NCI-H748 treated with DMSO at 0.1 percent for 48 hours (cell line): ENCODE measurements around the gene ELK1.

Source experiments
- DNase-seq: peaks from one replicate; lab custom pipeline; 2025; lab: John Stamatoyannopoulos, UW

The ELK1 gene

DNA sequence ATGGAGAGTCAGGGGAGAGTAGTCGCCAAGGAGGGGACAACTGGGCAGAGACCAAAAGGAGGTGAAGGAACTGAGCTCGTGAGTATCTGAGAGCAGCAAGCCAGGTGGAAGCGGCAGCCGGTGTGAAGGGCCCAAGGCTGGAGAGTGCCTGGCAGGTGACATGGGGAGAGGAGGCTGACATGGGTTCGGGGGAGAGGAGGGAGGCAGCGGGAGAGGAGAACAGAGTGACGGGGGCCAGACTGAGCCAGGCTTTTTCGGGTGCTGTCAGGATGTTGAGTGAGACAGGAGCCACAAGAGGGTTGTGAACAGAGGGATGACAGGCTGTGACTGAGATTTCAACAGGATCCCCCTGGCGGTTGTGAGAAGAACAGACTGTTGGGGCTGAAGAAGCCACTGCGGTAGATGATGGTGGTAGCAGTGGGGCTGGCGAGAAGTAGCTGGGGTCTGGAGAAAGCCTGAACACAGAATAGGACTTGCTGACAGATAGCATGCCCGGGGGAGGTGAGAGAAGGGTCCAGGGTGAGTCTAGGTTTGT lies 5.7 kb downstream of the ELK1 start:
- DNase-seq, result no peak

DNA sequence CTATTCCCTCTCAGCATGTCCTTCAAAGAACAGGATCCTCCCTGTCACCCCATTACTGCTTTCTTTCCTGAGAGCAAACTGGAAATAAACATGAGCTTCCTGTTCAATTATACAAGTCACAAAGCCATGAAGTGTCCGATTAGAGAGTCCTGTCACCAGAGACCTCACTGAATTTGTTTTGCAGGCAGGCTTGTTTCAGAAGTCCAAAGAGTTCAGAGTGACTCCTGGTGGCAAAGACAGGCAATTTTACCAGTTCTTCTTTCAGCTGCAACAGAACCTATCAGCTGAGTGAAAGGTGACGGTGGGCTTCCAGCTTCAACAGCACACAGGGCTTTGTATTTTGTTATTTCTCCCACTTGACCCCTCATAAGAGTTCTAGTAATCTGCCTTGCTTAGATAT lies 6.4 kb downstream of the ELK1 start:
- DNase-seq, result no peak

DNA sequence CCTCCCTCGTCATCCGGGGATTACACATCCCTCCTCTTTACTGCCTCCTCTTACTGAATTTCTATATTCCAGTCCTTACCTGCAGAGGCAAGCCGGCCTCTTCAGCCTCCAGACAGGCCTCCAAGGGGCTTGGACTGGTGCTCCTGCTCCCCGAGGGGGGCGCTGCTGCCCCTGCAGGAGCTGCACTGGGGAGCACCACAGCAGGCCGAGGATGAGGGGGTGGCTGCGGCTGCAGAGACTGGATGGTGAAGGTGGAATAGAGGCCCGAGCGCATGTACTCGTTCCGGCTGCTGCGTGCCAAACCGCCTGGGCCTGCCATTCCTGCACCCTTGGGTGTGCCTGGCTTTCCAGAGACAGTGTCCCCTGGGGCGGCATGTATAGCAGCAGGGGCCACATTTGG lies 11.5 kb downstream of the ELK1 start:
- no peak for DNase-seq

DNA sequence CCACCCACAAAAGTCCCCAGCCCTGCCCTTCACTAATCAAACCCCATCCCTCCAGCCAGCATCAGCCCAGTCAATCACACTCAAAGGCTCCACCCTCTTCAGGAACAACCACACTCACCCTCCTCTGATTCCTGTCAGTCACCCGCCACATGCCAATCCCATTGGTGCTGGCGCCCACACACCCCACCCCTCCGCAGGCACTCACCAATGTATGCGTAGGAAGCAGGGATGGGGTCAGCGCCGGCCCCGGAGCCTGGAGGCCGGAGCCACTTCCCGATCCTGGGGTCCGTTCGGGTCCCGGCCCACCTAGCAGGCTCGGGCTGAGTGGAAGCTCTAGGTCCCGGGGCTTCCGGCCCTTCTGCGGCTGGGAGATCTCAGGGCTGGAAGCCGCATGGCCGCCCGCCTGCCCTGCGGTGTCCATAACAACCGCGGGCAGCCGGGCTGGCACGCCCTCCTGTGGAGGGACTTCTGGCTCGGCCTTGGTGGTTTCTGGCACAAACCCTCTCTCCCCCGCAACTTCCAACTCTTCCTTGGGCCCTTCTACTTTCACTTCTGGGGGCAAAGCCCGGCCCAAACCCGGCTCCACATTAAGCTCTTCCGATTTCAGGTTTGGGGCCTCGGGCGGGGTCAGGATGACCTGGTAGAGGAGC lies 12.7 kb downstream of the ELK1 start:
- DNase-seq, result no peak

DNA sequence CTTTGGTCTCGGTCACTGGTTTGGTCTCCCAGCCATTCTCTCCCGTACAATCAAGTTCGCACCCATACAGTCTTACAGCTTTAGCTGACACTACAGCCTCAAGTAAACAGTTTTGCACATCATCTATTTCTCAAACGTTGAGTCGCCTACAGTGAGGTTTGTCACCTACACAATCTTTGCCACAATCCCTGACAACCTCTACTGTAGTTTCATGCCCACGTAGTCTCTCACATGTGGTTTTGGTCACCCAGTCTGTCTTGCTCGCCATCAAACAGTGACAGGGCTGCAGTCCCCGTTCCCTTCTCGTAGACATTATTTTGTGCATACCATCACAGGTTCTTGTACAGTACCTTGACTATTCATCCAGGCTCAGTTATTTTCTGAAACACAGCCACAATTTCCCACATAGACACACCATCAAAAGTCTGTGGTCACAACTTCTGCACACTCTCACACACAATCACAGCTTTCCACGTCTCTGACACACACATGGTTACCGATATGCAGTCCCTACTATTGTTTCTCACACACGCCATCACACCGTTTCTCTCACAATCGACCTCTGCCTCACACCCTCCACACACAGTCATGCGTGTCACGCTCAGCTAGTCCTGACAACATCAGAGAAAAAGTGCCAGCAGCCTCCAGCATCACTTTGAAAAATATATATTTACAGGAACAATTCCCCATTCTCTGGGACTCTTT lies 15.3 kb downstream of the ELK1 start:
- no peak for DNase-seq

DNA sequence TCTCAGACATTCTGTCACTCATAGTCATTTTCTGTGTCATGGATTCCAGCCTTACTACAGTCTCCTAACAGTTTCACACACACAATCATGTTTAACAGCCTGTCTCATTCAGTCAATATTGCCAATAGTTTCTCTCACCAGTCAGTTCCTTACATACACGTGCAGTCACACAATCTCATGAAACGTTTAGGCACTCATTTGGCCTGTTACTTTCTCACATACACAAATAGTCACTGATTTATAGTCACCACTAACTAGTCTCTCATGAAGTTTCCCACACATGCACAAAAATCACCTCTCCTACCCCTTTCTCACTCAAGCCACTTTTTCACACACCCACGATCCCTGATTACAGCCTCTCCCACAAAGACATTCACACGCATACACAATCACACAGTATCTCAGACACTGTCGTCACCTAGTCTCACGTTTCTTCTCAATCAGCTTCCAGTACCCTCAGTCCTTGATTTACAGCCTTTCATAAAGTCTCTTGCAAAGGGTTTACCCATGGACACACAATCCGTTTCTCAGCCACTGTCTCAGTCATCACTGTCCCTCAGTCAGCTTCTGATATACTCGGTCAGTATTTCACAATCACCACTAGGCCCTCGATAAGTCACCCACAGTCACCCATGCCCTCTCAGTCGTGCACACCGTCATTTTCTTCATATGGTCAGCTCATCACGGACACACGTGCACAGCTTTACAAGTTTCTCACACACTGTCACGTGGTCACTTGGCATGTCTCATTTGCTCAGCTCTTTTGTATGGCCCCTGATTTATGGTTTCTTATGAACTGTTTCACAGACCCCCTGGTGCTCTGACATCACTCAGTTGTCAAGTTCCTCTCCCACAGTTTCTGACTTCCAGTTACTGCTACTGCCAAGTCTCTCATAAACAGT lies 16.4 kb downstream of the ELK1 start:
- no peak for DNase-seq

DNA sequence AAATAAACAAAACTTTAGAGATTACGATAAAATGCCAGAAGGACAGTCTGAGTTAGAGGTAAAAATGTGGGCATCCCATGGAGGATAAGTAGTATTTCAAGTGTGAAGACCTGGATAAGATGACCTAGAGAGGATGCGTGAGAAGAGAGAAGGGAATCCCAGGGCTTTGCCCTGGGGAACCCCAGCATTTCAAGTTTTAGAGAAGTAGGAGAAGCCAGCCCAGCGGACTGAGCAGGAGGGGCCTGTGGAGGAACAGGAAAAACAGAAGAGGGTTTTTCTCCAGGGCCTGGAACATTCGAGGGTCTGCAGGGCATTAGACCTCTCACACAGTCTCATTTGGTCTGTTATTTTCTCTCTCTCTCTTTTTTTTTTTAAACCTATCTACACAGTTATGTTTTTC lies 17.7 kb downstream of the ELK1 start:
- DNase-seq, result no peak

DNA sequence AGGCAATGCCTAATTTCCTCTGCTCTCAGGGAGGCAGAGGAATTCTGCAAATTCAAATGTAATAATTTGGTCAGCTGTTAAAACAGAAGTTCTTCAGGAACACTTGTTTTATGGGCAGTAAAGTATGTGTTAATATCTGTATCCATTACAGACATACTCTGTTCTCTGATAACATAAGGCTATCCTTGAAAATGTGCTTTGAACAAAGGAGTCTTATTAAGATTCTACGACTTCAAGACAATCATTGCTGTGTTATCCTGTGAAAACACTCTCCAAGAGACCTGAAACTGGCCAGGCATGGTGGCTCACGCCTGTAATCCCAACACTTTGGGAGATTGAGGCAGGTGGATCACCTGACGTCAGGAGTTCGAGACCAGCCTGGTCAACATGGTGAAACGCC lies 18.7 kb downstream of the ELK1 start:
- DNase-seq, result no peak

DNA sequence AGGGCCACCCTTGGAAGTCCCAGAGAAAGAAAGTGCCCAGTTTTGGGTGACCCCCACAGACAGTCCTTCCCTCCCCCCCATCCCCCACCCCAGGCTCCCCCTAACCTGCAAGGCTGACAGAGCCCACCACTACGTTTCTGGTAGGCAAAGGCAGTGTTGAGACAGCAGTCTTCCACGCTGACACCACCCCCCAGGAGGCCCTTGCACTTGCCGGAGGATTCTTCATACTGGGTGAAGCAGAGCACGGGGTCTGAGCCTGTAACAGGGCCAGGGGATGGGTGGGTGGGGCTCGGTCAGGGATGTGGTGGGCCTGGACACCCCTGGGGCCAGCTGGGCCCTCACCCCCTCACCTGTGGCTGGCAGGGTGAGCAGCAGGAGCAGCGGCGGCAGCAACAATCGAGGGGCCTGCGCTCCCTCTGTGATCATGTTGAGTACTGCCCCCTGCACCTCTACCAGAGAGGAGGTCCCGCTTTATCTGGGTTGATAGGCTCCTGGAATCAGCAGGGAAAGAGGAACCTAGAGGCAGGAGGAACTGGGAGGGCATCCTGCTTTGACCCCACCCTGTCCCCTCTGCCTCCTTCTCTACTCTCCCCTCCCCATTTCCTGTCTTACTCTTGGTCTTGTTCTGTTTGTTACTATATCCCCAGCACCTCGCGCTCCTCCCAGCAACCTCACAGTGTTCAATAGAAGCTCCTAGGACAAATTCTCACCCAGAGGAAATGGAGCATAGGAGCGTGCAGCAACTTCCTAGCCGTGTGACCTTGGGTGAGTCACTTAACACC lies 20.8 kb downstream of the ELK1 start, which contains the start of gene CFP:
Gene CFP (minus strand): TSS at position 512 of the 782 bp plus-strand sequence. CDS start 86 bp downstream, at position 426.
- DNase-seq, result no peak

DNA sequence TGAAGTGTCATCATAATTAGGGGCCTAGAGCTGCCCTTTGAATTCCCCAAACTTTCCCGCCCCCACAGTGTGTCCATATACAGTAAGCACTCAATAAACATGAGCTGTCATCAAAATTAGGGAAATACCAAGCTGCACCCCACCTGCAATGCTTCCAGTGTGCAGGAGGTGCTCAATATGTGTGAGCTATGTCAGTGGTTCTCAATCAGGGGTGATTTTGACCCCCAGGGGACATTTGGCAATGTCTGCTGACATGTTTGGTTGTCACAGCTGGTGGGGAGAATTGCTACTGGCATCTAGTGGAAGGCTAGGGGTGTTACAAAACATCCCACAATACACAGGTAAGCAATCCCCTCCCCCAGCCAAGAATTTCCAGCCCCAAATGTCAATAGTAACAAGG lies 21.4 kb downstream of the ELK1 start:
- no peak for DNase-seq

DNA sequence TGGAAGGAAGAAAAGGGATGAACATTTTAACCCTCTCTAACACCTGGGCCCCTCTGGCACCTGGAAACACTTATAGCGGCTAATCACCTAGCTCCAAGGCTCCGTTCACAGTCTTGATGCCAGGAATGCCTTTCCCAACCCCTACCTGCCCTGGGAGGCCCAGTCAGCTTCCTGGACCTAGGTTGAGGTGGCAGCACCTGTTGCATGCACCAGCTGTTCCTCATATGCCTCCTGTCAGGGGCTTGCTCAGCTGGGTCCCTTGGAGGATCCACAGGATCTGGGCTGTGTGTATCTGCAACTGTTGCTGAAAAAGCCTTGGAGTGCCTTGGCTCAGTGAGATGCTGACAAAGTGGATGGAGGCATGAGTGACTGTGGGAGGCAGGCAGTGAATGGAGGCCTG lies 25.0 kb downstream of the ELK1 start:
- no peak for DNase-seq

DNA sequence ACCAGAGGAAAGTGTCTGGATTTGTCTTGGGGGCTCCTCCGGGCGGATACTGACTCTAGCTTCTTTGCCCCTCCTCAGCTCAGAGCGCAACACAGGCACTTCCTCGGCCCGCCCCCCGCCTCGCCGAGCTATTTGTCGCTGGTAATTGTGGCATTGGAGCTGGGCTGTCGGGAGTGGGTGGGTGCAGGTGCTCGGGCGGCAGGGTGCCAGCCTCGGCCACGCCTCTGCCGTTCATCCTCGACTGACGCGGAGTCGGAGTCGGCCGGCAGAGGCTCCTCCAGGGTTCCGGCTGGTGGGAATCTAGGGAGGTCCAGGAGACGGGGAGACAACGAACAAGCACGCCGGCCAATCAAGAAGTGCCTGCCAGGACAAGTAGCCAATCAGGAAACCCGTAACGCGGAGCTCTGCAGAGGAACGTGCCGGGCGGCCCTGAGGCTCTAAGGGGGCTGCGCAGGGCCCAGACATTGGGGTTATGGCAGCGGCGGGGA lies 26.8 kb downstream of the ELK1 start:
- peak; percentile 61 for DNase-seq

DNA sequence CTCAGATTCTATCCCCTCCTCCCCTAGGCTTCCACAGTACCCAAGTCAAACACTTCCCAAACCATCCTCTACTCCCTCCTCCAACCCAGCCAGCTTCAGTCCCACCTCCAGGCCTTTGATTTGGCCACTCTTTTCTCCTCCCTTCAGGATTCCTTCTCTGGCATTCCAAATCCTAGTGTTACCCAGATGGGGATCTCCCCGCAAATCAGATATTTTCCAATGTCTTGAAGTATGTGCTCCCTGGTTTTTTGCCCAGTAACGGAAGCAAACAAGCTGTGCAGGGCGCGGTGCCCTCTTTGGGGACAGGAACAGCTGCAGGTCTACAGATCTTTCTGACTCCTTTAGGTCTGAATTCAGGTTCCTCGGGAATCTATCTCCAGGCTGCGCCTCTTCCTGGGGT lies 28.5 kb downstream of the ELK1 start:
- no peak for DNase-seq

DNA sequence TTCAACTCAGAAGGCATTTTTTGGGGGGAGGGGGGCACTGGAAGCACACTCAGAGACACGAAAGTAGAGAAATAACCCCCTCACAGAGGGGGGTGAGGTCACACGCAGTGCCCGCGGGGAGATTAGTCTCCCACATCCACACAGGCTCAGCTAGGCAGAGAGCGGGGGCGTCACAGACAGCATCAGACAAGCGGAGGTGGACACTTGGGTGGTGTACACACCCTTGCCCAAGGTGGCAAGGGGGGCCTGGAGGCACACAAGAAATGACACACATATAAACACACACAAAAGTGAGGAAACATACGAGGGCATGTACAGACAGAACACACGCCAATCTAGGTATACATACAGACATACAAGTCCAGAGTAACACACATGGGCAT lies 30.1 kb downstream of the ELK1 start:
- no peak for DNase-seq

DNA sequence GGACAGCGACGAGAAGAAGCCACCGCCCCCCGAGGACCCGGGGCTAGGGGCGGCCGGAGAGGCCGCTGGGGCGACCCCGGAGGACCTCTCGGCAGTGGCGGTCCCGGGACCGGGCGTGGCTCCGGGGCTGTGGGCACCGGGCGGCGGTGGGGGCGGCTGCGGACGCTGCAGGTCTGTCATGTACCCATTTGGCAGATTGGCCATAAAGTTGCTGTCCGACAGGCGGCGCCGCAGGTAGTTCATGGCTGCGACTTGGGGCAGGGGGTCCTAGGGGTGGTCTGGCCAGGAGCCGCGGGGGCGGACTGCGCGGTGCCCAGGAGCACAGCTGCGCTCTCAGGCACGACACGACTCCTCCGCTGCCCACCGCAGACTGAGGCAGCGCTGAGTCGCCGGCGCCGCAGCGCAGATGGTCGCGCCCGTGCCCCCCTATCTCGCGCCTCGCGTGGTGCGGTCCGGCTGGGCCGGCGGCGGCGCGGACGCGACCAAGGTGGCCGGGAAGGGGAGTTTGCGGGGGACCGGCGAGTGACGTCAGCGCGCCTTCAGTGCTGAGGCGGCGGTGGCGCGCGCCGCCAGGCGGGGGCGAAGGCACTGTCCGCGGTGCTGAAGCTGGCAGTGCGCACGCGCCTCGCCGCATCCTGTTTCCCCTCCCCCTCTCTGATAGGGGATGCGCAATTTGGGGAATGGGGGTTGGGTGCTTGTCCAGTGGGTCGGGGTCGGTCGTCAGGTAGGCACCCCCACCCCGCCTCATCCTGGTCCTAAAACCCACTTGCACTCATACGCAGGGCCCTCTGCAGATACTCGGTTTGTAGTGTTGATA lies 30.7 kb downstream of the ELK1 start, which contains the start of gene SYN1:
Gene SYN1 (minus strand): TSS at position 372 of the 817 bp plus-strand sequence. CDS start 129 bp downstream, at position 243.
- DNase-seq, result peak; percentile 46

DNA sequence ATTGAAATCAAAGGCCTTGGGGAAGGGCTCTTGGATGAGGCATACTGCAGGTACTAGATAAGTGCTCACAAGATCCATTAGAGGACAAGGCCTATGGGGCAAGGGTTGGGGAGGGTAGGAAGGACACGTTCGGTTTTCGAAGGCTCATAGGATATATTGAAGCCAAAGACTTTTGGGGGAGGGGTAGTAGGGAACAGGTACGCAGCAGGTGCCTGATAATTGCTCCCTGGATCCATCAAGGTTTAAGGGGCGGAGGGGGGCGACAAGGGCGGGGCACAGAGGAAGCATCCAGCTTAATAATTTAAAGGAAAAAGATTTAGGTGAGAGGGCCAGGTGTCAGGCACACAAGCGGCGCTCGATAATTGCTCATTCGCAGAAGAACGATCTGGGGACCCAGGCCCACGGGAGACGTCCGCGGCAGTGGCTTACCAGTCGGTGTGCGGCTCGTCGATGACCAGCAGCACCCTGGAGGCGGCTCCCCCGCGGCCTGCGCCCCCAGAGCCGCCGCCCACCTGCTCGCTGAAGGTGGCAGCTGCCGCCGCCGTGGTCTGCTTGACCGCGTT lies 31.4 kb downstream of the ELK1 start:
- DNase-seq, result no peak

DNA sequence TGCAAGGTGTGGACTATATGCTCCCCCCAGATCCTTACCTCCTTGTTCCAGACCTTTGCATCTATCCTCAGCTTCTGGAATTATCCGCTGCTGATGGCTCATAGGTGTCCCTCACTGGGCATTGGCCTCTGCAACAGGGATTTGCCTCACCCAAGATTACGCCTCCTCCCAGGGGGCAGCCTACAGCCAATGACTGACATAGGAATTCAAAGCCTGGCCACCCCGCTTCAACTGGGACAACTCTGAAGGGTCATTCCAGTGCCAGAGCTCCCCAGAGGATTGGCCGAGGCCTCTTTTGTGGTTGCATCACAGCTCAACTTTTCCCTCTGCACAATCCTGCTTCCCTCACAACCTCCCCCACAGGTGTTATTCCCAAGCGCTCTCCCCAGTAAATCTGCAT lies 35.7 kb downstream of the ELK1 start:
- DNase-seq, result no peak

DNA sequence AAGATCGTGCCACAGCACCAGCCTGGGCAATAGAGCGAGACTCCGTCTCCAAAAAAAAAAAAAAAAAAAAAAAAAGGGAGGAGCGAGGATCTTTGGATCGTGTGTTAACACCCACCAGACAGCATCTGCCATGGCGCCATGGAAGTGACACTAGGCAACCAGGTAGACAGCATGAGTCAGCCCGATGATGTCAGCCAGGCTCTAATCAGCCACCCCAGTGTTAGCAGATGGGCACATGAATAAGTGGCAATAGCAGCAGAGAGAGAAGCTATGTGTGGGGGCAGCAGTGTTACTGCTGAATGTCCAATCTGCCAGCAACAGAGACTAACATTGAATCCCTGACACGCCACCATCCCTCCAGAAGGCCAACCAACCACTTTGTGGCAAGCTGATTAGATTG lies 37.3 kb downstream of the ELK1 start:
- no peak for DNase-seq

DNA sequence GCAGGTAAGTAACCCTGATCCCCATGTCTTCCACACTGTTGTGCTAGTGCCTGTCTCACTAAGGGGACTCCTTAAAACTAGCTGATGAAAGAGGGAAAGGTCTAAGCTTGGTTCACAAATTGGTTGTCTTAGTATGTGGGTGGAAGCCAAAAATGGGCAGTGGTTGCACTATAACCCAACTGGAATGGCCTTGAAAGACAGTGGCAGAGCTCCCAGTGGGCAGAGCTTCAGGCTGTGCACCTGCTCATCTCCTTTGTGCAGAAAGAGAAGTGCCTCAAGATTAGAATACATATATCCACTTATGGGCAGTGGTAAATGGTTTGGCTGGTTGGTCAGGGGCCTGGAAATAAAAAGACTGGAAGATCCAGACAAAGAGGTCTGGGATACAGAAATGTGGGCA lies 37.9 kb downstream of the ELK1 start:
- DNase-seq, result no peak

DNA sequence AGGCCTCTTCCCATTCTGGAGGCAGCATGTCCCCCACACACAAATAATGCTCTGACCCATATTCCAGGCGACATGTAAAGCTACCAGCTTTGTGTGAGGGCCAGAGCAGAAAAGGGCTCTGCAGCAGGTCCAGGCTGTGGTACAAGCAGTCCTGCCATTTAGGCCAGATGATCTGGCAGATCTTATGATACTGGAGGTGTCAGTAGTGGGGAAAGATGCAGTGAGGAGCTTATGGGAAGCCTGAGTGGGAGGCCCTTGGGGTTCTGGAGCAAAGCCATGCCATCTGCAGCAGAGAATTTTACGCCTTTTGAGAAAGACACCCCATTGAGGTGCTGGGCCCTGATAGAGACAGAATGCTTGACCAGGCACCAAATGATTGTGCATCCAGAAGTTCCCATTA lies 38.4 kb downstream of the ELK1 start:
- no peak for DNase-seq
